SK-N-SH treated with all-trans-retinoic acid at 6 μM for 48 hours (cell line): ENCODE results near the gene ADAM17.
"Not testable (repeated sequence)": the region's sequence is repeated elsewhere in the genome, so short reads cannot be mapped to it uniquely, and the experiment has no call there.

Experiments used
- ATAC-seq: fragments of 200-7000 bp; cut with Tn5 transposase; 3 replicates; pipeline ENCODE4 v1.9.1; 2020; ENCODE audit warnings: mild to moderate bottlenecking, moderate library complexity
- ARNTL ChIP-seq: fragments of 450-650 bp; formaldehyde crosslinking; IDR thresholded peaks from 2 replicates; pipeline ENCODE4 v1.5.0; 2020; ENCODE audit warnings: low read depth, mild to moderate bottlenecking, moderate library complexity, borderline replicate concordance
- CSDC2 ChIP-seq: fragments of 250-450 bp; sonication (Bioruptor Pico); IDR thresholded peaks from 2 replicates; pipeline ENCODE4 v1.5.0; 2020; ENCODE audit warnings: mild to moderate bottlenecking, moderate library complexity
- ESRRG ChIP-seq: fragments of 250-450 bp; sonication (Bioruptor Pico); IDR thresholded peaks from 2 replicates; pipeline ENCODE4 v1.6.1; 2021; ENCODE audit warnings: mild to moderate bottlenecking
- GLIS3 ChIP-seq: fragments of 250-450 bp; sonication (Bioruptor Pico); IDR thresholded peaks from 2 replicates; pipeline ENCODE4 v1.5.0; 2020; ENCODE audit warnings: mild to moderate bottlenecking, moderate library complexity
- ISL1 ChIP-seq: fragments of 250-450 bp; sonication (Bioruptor Pico); IDR thresholded peaks from 2 replicates; pipeline ENCODE4 v2.1.2; 2022; ENCODE audit warnings: mild to moderate bottlenecking, moderate library complexity
- OSR1 ChIP-seq: fragments of 250-450 bp; sonication (Bioruptor Pico); IDR thresholded peaks from 2 replicates; pipeline ENCODE4 v1.8.0; 2022; ENCODE audit warnings: moderate library complexity, mild to moderate bottlenecking, inconsistent platforms
- PPARA ChIP-seq: fragments of 250-450 bp; sonication (Bioruptor Pico); IDR thresholded peaks from 2 replicates; pipeline ENCODE4 v1.5.0; 2020; ENCODE audit warnings: mild to moderate bottlenecking, borderline replicate concordance
- SNAI2 ChIP-seq: fragments of 250-450 bp; sonication (Bioruptor Pico); IDR thresholded peaks from 2 replicates; pipeline ENCODE4 v1.5.0; 2020; ENCODE audit warnings: mild to moderate bottlenecking, moderate library complexity
- TOX ChIP-seq: fragments of 250-450 bp; sonication (Bioruptor Pico); IDR thresholded peaks from 2 replicates; pipeline ENCODE4 v1.8.0; 2021; ENCODE audit warnings: mild to moderate bottlenecking, moderate library complexity, borderline replicate concordance
- ZC3H10 ChIP-seq: fragments of 250-450 bp; sonication (Bioruptor Pico); IDR thresholded peaks from 2 replicates; pipeline ENCODE4 v1.5.1; 2021; ENCODE audit warnings: mild to moderate bottlenecking, moderate library complexity
- ZFP3 ChIP-seq: fragments of 250-450 bp; sonication (Bioruptor Pico); IDR thresholded peaks from 2 replicates; pipeline ENCODE4 v1.5.0; 2020; ENCODE audit warnings: mild to moderate bottlenecking, moderate library complexity
- ZFP30 ChIP-seq: fragments of 450-650 bp; formaldehyde crosslinking; IDR thresholded peaks from 2 replicates; pipeline ENCODE4 v1.5.0; 2022; ENCODE audit warnings: mild to moderate bottlenecking, moderate library complexity
- ZNF565 ChIP-seq: fragments of 450-650 bp; formaldehyde crosslinking; conservative IDR thresholded peaks from 2 replicates; pipeline ENCODE4 v1.5.0; 2020; ENCODE audit warnings: low read depth, mild to moderate bottlenecking, moderate library complexity
- ZNF8 ChIP-seq: fragments of 450-650 bp; formaldehyde crosslinking; IDR thresholded peaks from 2 replicates; pipeline ENCODE4 v1.5.0; 2020; ENCODE audit warnings: mild to moderate bottlenecking, moderate library complexity
- TF ChIP-seq, protein P1 (sequence below): fragments of 250-450 bp; sonication (Bioruptor Pico); IDR thresholded peaks from 2 replicates; pipeline ENCODE4 v1.8.0; 2020; ENCODE audit warnings: mild to moderate bottlenecking, moderate library complexity, borderline replicate concordance
- TF ChIP-seq, protein P2 (sequence below): fragments of 250-450 bp; sonication (Bioruptor Pico); IDR thresholded peaks from 2 replicates; pipeline ENCODE4 v1.5.1; 2021; ENCODE audit warnings: mild to moderate bottlenecking, moderate library complexity
- TF ChIP-seq, protein P3 (sequence below): fragments of 250-450 bp; sonication (Bioruptor Pico); IDR thresholded peaks from 2 replicates; pipeline ENCODE4 v1.5.0; 2020; ENCODE audit warnings: mild to moderate bottlenecking, moderate library complexity
- TF ChIP-seq, protein P4 (sequence below): fragments of 250-450 bp; sonication (Bioruptor Pico); IDR thresholded peaks from 2 replicates; pipeline ENCODE4 v1.5.1; 2020; ENCODE audit warnings: low read depth, mild to moderate bottlenecking, moderate library complexity

The ADAM17 gene

DNA sequence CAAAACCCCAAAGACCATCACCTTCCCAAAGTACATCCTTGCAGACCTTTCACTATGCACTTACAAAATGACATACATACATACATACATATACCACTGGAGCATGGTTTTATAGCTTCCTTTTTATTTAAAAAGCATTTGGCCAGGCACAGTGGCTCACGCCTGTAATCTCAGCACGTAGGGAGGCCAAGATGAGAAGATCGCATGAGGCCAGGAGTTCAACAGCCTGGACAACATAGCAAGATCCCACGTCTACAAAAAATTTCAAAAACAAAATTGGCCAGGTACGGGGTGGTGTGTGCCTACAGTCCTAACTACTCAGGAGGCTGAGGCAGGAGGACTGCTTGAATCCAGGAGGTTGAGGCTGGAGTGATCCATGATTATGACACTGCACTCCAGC is 29.9 kb upstream of the ADAM17 start (continued):
- TF ChIP-seq, protein P1, sequence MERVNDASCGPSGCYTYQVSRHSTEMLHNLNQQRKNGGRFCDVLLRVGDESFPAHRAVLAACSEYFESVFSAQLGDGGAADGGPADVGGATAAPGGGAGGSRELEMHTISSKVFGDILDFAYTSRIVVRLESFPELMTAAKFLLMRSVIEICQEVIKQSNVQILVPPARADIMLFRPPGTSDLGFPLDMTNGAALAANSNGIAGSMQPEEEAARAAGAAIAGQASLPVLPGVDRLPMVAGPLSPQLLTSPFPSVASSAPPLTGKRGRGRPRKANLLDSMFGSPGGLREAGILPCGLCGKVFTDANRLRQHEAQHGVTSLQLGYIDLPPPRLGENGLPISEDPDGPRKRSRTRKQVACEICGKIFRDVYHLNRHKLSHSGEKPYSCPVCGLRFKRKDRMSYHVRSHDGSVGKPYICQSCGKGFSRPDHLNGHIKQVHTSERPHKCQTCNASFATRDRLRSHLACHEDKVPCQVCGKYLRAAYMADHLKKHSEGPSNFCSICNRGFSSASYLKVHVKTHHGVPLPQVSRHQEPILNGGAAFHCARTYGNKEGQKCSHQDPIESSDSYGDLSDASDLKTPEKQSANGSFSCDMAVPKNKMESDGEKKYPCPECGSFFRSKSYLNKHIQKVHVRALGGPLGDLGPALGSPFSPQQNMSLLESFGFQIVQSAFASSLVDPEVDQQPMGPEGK (CRISPR knock-in tag) = no peak
- TF ChIP-seq ZFP3 (CRISPR knock-in tag) = no peak
- TF ChIP-seq ESRRG (CRISPR knock-in tag) = no peak
- no peak for TF ChIP-seq ISL1 (CRISPR knock-in tag)
- no peak for TF ChIP-seq GLIS3
- TF ChIP-seq ZNF8 (CRISPR knock-in tag) = no peak
- TF ChIP-seq, protein P2, sequence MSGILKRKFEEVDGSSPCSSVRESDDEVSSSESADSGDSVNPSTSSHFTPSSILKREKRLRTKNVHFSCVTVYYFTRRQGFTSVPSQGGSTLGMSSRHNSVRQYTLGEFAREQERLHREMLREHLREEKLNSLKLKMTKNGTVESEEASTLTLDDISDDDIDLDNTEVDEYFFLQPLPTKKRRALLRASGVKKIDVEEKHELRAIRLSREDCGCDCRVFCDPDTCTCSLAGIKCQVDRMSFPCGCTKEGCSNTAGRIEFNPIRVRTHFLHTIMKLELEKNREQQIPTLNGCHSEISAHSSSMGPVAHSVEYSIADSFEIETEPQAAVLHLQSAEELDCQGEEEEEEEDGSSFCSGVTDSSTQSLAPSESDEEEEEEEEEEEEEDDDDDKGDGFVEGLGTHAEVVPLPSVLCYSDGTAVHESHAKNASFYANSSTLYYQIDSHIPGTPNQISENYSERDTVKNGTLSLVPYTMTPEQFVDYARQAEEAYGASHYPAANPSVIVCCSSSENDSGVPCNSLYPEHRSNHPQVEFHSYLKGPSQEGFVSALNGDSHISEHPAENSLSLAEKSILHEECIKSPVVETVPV (CRISPR knock-in tag) = no peak
- no peak for TF ChIP-seq ZNF565 (CRISPR knock-in tag)
- no peak for TF ChIP-seq CSDC2 (CRISPR knock-in tag)
- TF ChIP-seq OSR1 (CRISPR knock-in tag) = no peak
- TF ChIP-seq, all 23 proteins: peak for 0

DNA sequence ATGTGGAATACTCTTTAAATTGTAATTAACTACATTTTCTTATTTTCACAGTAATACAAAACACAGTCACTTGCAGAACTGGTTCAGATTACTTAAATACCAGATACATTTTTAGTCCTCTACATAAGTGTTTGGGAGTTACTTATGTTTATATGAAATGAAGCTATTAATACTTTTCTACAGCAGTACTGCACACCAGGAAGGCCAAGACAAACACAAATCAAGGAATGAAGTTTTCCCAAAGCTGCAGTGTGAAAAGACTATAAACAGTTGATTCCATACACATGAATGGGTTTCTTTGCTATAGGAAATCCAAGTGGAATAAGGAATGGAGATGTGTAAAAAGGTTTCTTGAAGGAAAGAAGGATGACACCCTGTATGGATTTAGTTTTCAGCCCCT is 29.3 kb upstream of the ADAM17 start:
- ATAC-seq = not testable (repeated sequence)

DNA sequence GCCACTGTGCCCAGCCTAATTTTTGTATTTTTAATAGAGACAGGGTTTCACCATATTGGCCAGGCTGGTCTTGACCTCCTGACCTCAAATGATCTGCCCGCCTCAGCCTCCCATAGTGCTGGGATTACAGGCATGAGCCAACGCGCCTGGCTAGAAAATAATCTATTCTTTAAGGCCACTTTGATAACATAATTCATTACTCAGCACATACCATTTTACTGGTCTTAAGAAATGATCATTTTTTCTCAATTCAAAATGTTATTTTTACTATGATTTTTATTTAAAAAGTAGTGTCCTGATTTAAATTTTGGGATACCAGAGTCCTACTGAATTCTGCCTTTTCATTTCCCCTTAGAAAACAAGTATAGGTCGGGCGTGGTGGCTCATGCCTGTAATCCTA is 27.0 kb upstream of the ADAM17 start:
- TF ChIP-seq, protein P3, sequence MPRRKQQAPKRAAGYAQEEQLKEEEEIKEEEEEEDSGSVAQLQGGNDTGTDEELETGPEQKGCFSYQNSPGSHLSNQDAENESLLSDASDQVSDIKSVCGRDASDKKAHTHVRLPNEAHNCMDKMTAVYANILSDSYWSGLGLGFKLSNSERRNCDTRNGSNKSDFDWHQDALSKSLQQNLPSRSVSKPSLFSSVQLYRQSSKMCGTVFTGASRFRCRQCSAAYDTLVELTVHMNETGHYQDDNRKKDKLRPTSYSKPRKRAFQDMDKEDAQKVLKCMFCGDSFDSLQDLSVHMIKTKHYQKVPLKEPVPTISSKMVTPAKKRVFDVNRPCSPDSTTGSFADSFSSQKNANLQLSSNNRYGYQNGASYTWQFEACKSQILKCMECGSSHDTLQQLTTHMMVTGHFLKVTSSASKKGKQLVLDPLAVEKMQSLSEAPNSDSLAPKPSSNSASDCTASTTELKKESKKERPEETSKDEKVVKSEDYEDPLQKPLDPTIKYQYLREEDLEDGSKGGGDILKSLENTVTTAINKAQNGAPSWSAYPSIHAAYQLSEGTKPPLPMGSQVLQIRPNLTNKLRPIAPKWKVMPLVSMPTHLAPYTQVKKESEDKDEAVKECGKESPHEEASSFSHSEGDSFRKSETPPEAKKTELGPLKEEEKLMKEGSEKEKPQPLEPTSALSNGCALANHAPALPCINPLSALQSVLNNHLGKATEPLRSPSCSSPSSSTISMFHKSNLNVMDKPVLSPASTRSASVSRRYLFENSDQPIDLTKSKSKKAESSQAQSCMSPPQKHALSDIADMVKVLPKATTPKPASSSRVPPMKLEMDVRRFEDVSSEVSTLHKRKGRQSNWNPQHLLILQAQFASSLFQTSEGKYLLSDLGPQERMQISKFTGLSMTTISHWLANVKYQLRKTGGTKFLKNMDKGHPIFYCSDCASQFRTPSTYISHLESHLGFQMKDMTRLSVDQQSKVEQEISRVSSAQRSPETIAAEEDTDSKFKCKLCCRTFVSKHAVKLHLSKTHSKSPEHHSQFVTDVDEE (CRISPR knock-in tag) = no peak
- TF ChIP-seq PPARA (CRISPR knock-in tag) (no peak), ESRRG (CRISPR knock-in tag) (no peak), GLIS3 (no peak), OSR1 (CRISPR knock-in tag) (no peak), ZFP3 (CRISPR knock-in tag) (no peak), ARNTL (CRISPR knock-in tag) (no peak), ZFP30 (CRISPR knock-in tag) (no peak), ISL1 (CRISPR knock-in tag) (no peak), TOX (CRISPR knock-in tag) (no peak)
- TF ChIP-seq, protein P1 (CRISPR knock-in tag) = no peak
- TF ChIP-seq, protein P4, sequence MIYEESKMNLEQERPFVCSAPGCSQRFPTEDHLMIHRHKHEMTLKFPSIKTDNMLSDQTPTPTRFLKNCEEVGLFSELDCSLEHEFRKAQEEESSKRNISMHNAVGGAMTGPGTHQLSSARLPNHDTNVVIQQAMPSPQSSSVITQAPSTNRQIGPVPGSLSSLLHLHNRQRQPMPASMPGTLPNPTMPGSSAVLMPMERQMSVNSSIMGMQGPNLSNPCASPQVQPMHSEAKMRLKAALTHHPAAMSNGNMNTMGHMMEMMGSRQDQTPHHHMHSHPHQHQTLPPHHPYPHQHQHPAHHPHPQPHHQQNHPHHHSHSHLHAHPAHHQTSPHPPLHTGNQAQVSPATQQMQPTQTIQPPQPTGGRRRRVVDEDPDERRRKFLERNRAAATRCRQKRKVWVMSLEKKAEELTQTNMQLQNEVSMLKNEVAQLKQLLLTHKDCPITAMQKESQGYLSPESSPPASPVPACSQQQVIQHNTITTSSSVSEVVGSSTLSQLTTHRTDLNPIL (CRISPR knock-in tag) = no peak
- no peak for ATAC-seq

DNA sequence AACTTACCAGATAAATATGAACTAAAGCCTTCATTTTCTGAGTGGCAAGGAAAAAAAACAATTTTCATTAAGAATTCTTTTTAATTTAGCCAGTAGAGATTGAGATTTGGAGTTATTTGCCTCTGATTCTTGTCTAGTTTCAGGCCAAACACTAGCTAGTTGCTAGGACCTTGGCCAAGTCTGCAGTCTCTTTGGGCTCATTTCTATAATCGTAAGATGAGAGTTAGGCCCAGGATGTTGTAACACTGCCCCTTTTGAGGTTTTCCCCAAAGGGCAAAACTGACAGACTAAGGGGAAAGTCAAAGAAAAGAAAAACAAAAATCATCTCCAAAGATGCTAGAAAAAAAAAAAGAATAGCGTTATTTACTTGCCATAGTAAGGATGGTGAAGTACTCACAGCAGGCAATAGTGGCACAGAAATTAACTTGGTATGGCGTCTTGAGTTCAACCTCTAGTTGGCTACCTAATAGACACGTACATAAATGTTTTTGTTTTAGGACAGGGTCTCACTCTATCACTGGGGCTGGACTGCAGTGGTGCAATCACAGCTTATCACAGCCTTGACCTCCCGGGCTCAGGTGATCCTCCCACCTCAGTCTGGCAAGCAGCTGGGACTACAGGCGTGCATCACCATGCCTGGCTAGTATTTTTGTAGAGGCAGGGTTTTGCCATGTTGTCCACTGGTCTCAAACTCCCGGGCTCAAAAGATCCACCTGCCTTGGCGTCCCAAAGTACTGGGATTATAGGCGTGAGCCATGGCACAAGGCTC is 23.0 kb upstream of the ADAM17 start:
- ATAC-seq = no peak; the same call in 2 of the 3 replicates
- TF ChIP-seq ARNTL (CRISPR knock-in tag) (no peak), ZC3H10 (CRISPR knock-in tag) (no peak), SNAI2 (no peak), TOX (CRISPR knock-in tag) (no peak)
- TF ChIP-seq, protein P4 (CRISPR knock-in tag) = no peak
- TF ChIP-seq, protein P2 (CRISPR knock-in tag) = no peak
- TF ChIP-seq, protein P3 (CRISPR knock-in tag) = no peak
